Kidney (tissue), 14 donors: ENCODE data around the gene DNAAF1. TPM values are rescaled to one million over a fixed set of nuclear protein-coding genes. Genes with fewer than 3 reads are reported as not detected.

Experiments
- DNase-seq, 5 donors: peaks; one replicate each; pipeline ENCODE4 v3.0.0-alpha.2; 2013 to 2020
- FAIRE-seq: peaks from 2 replicates; lab custom pipeline; 2012; peaks lifted over from hg19 to GRCh38; lab: Jason Lieb, UNC
- H3K27ac ChIP-seq, 2 donors: one replicate each; pipeline ENCODE4 v1.7.0; 2013; ENCODE audit warnings: low read depth in 2 of 2, low read length in 2 of 2, inconsistent platforms in 1 of 2
- H3K27me3 ChIP-seq: one replicate; pipeline ENCODE4 v1.7.1; 2013; ENCODE audit warnings: low read length, inconsistent platforms; ENCODE audit not compliant: control insufficient read depth, insufficient read depth
- H3K36me3 ChIP-seq, 3 donors: one replicate each; pipeline versions ENCODE4 v1.7.0 to v1.7.1; 2013; ENCODE audit warnings: low read length in 3 of 3, control low read depth in 1 of 3, inconsistent platforms in 1 of 3; ENCODE audit not compliant: insufficient read depth in 3 of 3, control insufficient read depth in 2 of 3
- H3K4me1 ChIP-seq, 3 donors: one replicate each; pipeline versions ENCODE4 v1.7.0 to v1.7.1; 2013; ENCODE audit warnings: low read length in 3 of 3, inconsistent platforms in 1 of 3, low read depth in 1 of 3; ENCODE audit not compliant: control insufficient read depth in 2 of 3, insufficient read depth in 2 of 3
- H3K4me3 ChIP-seq, 3 donors: one replicate each; pipeline versions ENCODE4 v1.7.0 to v1.8.1; 2013; ENCODE audit warnings: low read length in 3 of 3, control low read depth in 1 of 3, inconsistent platforms in 1 of 3
- H3K9ac ChIP-seq, 3 donors: one replicate each; pipeline versions ENCODE4 v1.7.0 to v1.7.1; 2013; ENCODE audit warnings: low read length in 3 of 3, control low read depth in 1 of 3, inconsistent platforms in 1 of 3
- H3K9me3 ChIP-seq, 3 donors: one replicate each; pipeline versions ENCODE4 v1.7.0 to v1.7.1; 2013; ENCODE audit warnings: low read length in 3 of 3, control low read depth in 1 of 3, inconsistent platforms in 1 of 3; ENCODE audit not compliant: control insufficient read depth in 2 of 3, insufficient read depth in 1 of 3
- CTCF ChIP-seq: IDR thresholded peaks from 3 replicates; pipeline ENCODE4 v1.5.1; 2012; ENCODE audit warnings: mild to moderate bottlenecking, moderate library complexity, borderline replicate concordance; ENCODE audit not compliant: insufficient read depth; ENCODE audit errors: extremely low read depth
- intact Hi-C: fragments of 100-400 bp; cut with DNase I; formaldehyde crosslinking; loops from one replicate; pipeline ENCODE4 v1.11.1; 2022
- polyA plus RNA-seq: library from polyadenylated mRNA; stranded (reverse); fragments of 350-450 nt; fragmentation: Illumina TruSeq; extraction: RNeasy Lipid Tissue Mini Kit (QIAGEN cat#74804); gene quantifications from one replicate; pipeline ENCODE4 v1.2.3, GENCODE V29; 2014; ENCODE audit warnings: low read depth, low replicate concordance; ENCODE audit not compliant: insufficient read depth
- total RNA-seq: library from RNA; stranded (reverse); fragmentation: NEBNext Ultra II Directional; extraction: Animal tissue kit (Norgen Biotek cat#: 25700); gene quantifications from one replicate; pipeline ENCODE4 v1.2.1, GENCODE V29; 2021
- donor health status: control.
- donor health status: control.
- donor health status: control.
- donor health status: control.
- donor health status: control.
- donor health status: DM: yes; HTN: yes; CAD: no.
- donor health status: Normal renal cell carcinoma (clear cell type).

Gene DNAAF1
- total and polyA plus RNA-seq, 2 donors from 2014 or later = 2.4 to 4.8 TPM

- no peak overlapping the region for H3K27ac ChIP-seq
- peaks cover 2 to 25% (median 19%) of the 10 kb centered on the region in 3 donors for H3K4me1 ChIP-seq
- peaks cover 0 to 11% (median 2%) of the 10 kb centered on the region in 3 donors for H3K36me3 ChIP-seq
- peak overlapping the region in 1 of 3 donors; percentile 36 for H3K9ac ChIP-seq
- FAIRE-seq (no peak), DNase-seq (peak in 3 of 5 donors; percentile 66 to 82 (median 79))
- peak; percentile 73 for TF ChIP-seq CTCF
- no peak overlapping the region for H3K4me3 ChIP-seq
- H3K9me3 ChIP-seq = no peaks in the 10 kb centered on the region
- intact Hi-C loops = no loop called here
- no peaks in the 10 kb centered on the region for H3K27me3 ChIP-seq
Observed at GRCh38 chr16:84175350-84176081, 30.4 kb downstream of the DNAAF1 start.

GRCh38 chr16:84176192-84177053, 31.3 kb downstream of the DNAAF1 start:
- FAIRE-seq (no peak), DNase-seq (peak in 1 of 5 donors; percentile 80)
- Histone ChIP-seq H3K27me3 (no peaks in the 10 kb centered on the region), H3K27ac (peak overlapping the region; percentile 85 to 89), H3K9ac (peak overlapping the region in 1 of 3 donors; percentile 35), H3K36me3 (peaks cover 0 to 15% (median 2%) of the 10 kb centered on the region in 3 donors), H3K4me3 (no peak overlapping the region), H3K4me1 (peaks cover 2 to 25% (median 19%) of the 10 kb centered on the region in 3 donors), H3K9me3 (no peaks in the 10 kb centered on the region)
- no peak for TF ChIP-seq CTCF
- intact Hi-C loops = no loop called here

- Histone ChIP-seq H3K27me3 (no peaks in the 10 kb centered on the region), H3K4me3 (no peak overlapping the region), H3K9ac (peak overlapping the region in 1 of 3 donors; percentile 65), H3K9me3 (no peaks in the 10 kb centered on the region), H3K4me1 (peaks cover 2 to 25% (median 19%) of the 10 kb centered on the region in 3 donors), H3K27ac (peak overlapping the region; percentile 85 to 89), H3K36me3 (peaks cover 0 to 28% (median 2%) of the 10 kb centered on the region in 3 donors)
- no peak for FAIRE-seq
- no peak for TF ChIP-seq CTCF
- DNase-seq = peak in 1 of 5 donors; percentile 83
- intact Hi-C loops = no loop called here
Observed at GRCh38 chr16:84177741-84178073, 32.6 kb downstream of the DNAAF1 start.
